HG02840 (cell line): ENCODE results near the gene HTATIP2.
"Not testable (repeated sequence)": the region's sequence is repeated elsewhere in the genome, so short reads cannot be mapped to it uniquely, and the experiment has no call there.

Experiments used
- ATAC-seq: cut with Tn5 transposase; IDR thresholded peaks from one replicate; pipeline ENCODE4 v1.9.1; 2021; ENCODE audit warnings: mild to moderate bottlenecking, moderate library complexity, moderate number of reproducible peaks; ENCODE audit not compliant: unreplicated experiment, low FRiP score

Gene HTATIP2

DNA sequence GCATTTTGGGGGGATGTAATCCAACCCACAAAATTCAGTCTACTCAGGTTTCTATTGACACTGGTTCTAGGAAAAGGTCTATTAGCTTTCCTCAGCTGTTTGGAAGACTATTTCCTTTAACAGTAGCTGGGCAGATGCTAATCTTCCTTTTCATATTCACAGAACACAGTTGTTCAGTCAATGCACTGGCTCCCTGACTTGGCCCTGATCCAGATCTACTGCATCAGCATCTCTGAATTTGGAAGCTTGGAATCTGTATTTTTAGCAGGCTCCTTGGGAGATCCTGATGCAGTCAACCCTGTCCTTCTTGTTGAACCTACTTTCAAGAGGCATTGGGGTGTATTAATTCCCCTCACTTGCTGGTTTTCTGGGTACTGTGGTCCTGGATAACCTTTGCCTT is 6.3 kb downstream of the HTATIP2 start:
- no peak for ATAC-seq

DNA sequence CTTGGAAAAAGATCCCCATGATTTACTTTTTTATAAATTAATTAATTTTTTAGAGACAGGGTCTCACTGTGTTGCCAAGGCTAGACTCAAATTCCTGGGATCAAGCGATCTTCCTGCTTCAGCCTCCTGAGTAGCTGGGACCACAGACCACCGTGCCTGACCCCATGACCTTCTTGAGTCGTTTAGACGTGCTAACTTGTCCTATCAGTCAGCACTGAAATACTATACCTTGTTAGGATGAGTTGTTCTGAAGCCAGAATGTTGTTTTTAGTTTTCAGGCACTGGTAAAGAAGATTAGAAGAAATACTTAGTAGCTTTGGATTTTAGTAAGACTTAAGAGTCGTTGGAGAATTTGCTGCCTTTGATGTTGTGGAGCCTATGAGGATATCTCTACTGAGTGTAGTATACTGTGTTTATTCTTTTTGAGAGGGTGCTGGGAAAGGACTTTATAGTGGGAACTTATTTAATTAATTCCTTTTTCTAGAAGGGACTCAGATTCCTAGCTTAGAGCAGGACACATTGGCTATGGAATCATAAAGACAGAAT is 8.6 kb downstream of the HTATIP2 start:
- ATAC-seq: no peak

DNA sequence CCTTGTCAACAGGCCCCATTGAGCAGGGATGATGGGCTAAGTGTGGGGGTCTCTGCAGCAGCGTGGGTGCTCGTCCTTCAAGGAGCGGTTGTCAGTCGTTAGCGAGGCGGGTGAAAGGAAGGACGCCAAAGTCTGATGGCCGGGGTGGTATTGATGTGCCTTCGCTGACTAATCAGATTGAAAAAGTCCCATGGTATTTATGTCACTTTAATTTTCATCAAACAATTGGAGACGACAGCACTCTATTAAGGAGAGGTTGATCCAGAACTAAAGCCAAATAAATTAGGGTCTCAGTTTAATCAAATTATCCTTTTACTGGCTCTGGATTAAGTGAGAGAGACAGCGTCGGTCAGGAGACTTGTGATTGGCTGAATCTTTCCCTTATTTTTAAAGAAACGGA is 9.6 kb downstream of the HTATIP2 start:
- ATAC-seq: no peak

DNA sequence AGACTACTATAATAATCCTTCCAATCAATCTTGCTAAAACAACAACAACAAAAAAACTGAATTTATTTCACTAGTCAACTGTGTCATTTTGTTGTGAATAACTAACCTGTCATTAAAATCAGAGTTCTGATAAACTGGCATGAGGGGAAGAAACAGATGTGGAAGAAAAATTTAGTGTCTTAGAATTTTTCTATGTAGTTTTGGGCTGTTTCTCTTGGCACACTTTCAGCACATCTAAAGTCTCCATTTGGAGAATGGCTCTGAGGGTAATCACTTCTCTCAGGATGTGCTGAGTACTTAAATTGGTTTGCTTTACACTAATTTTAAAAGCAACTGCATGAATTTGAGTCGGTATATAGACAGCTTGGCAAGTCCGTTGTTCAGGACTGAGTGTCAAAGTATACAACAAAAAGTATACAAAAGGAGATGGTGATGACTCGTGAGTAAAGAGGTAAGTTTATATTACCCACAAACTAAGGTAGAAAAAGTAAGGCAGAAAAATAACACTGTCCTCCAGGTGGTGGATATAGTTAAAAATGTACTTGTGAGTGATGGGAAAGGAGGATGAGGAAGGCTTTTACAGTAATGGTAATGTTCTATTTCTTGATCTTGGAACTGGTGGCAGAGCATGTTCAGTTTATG is 10.2 kb downstream of the HTATIP2 start:
- no peak for ATAC-seq

GRCh38 chr11:20374741-20375300 is 11.3 kb downstream of the HTATIP2 start:
- ATAC-seq: no peak

DNA sequence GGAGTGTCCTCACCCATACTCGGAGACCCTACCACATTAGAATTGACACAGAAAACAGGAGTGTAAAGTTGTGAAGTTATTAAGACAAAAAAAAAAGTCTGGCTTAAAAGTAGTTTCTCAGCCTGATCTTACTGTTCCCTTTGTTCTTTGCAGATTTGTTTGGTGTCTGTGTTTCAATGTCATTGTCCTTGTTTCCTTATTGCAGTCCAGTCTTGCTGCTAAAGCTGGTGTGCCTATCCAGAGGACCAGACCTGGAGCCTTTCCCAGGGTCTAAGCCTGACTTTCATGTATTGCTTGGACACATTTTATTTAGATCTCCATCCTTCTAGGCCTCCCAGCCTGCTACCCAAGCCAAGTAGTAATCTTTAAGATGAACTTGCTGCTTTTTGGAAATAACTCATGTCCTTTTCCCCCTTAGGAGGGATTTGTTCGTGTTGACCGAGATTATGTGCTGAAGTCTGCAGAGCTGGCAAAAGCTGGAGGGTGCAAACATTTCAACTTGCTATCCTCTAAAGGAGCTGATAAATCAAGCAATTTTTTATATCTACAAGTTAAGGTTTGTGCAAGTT is 12.7 kb downstream of the HTATIP2 start:
- ATAC-seq: no peak

- ATAC-seq: not testable (repeated sequence)
Measured at GRCh38 chr11:20385996-20386395, 22.5 kb downstream of the HTATIP2 start.

- peak; percentile 87 for ATAC-seq
Measured at GRCh38 chr11:20387261-20388095, 24.0 kb downstream of the HTATIP2 start, which contains the start of gene PRMT3. Gene PRMT3, plus strand, starts transcription at chr11:20387716. Its CDS starts 31 bp downstream, at chr11:20387747.

GRCh38 chr11:20388096-20389055 is 24.9 kb downstream of the HTATIP2 start:
- peak; percentile 15 for ATAC-seq

DNA sequence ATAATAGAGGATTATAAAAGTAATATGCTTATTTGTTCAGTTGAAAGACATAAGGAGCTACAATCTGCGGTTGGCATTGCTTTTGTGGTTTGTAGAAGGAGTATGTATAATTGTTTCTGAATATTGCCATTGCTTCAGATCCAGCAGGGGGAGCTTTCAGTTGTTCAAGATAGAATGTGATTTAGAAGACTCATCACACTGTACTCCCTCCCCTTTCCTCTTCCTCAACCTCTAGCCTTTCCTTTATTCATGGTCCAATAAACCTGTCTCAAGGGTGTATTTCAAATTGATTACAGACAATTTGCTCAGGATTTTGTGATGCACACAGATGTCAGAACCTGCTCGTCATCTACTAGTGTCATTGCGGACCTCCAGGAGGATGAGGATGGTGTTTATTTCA is 33.8 kb downstream of the HTATIP2 start:
- peak; percentile 62 for ATAC-seq

DNA sequence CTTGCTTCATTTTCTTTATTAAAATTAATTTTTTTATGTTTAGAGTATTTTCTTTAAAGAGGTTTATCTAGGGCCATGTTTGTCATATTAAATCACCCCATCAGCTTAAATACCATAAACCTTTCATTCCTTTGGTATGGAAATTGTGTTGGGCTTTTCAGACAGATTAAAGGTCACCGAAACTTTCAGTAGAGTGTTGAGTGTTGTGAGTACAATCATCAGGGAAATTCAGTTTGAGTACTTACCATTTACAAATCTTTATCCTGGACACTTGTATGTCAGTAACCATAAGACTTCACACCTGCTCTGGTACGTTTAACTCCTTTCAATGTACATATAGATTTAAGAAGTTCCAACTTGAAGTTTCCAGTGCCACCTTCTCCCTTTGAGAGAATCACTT is 36.0 kb downstream of the HTATIP2 start:
- ATAC-seq: no peak

GRCh38 chr11:20403059-20403458 is 39.5 kb downstream of the HTATIP2 start:
- ATAC-seq: no peak

- no peak for ATAC-seq
Measured at GRCh38 chr11:20406484-20406883, 43.0 kb downstream of the HTATIP2 start.

DNA sequence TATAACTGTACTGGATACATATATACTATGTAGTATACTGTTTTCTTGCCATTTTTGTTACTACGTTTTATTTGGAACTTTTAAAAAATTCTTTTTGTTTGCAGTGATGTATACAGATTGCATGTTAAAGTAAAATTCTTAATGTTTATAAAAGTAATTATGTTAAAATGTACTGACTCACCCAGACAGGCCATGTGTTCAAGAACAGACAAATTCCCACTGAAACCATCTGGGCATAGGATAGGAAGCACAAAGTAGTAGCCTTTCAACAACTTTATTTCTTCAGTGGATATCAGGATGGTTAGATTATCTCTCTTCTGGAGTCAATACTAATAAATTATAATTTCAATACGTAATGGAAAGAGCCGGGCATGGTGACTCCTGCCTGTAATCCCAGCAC is 43.8 kb downstream of the HTATIP2 start:
- ATAC-seq: no peak

DNA sequence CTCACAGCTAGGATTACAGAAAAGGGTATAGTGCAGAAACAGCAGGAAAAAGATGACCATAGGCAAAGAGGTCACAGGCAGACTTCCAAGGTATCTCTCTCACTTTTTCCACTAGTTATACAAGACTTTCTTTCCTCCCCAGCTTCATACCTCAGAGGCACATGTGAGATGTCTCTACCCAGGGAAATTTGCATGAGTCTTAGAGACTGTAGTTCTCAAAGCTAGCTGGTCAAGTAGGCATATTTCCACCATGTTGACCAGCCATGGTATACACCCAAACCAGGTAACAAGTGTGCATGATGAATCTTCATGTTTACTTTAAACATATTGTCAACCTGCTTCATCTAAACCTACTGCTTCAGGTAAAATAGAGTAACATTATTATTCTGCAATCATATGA is 51.9 kb downstream of the HTATIP2 start:
- ATAC-seq: no peak

DNA sequence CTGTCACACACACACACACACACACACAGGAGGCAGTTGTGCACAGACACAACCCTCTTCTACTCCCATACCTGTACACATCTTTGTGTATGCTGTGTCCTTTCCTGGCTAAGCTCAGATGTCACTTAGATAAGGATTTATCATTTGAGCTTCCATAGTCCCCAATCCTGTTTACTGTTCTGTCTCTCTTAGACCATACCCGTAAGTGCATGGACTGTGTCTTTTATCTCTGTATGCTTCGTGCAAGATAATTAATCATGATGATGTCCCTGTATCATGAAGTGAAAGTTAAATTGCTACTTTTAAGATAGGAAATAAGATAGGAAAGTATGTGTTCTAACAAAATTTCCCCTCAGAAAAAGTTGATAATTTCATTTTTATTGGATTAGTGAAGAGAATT is 54.3 kb downstream of the HTATIP2 start:
- no peak for ATAC-seq

- no peak for ATAC-seq
Measured at GRCh38 chr11:20421946-20422345, 58.4 kb downstream of the HTATIP2 start.

- no peak for ATAC-seq
Measured at GRCh38 chr11:20429216-20429615, 65.7 kb downstream of the HTATIP2 start.
